Measurements from ENCODE around the gene CTNNBL1. TPM values are rescaled to one million over a fixed set of nuclear protein-coding genes. Genes with fewer than 3 reads are reported as not detected.

CTNNBL1 gene
- total and polyA plus RNA-seq, 12 donors, result 5.5 to 75.5 (median 37.7) TPM

DNA sequence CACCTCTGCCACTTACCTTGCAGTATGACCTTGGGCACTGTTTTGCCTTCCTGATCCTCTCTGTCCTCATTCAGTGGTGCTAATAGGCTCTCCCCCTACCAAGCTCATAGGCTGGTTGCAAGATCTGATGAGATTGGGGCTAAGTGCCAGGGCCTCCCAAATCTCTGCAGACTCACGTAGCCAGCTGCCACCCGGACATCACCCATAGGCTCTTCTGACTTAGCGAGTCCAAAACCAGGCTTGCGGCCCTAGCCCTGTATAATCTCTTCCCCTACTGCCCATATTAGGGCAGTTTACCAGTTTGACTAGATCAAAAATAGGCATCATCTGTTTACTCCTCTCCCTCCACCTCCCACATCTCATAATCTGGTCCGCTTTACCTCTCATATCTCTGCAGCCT lies 154.9 kb downstream of the CTNNBL1 start:
- peaks cover 0 to 4% of the 10 kb centered on the region in 2 donors for H3K36me3 ChIP-seq (replicated peaks in 1 of 2)
- no peaks in the 10 kb centered on the region for H3K27me3 ChIP-seq
- no peak overlapping the region for H3K4me3 ChIP-seq
- intact Hi-C loops (cut with DNase I), result no loop called here
- H3K9me3 ChIP-seq (replicated peaks in 1 of 3), result no peaks in the 10 kb centered on the region
- H3K27ac ChIP-seq, result no peak overlapping the region
- WGBS, 4 donors, result 78 to 100% (median 79%) methylated on average over 5 of the region's 5 CpGs
- DNase-seq, result no peak
- H3K4me1 ChIP-seq (replicated peaks in 1 of 2), result peaks cover 0 to 13% of the 10 kb centered on the region in 2 donors
- TF ChIP-seq POLR2A (IDR thresholded peaks at IDR 0.05), result no peak
- TF ChIP-seq, protein P1, sequence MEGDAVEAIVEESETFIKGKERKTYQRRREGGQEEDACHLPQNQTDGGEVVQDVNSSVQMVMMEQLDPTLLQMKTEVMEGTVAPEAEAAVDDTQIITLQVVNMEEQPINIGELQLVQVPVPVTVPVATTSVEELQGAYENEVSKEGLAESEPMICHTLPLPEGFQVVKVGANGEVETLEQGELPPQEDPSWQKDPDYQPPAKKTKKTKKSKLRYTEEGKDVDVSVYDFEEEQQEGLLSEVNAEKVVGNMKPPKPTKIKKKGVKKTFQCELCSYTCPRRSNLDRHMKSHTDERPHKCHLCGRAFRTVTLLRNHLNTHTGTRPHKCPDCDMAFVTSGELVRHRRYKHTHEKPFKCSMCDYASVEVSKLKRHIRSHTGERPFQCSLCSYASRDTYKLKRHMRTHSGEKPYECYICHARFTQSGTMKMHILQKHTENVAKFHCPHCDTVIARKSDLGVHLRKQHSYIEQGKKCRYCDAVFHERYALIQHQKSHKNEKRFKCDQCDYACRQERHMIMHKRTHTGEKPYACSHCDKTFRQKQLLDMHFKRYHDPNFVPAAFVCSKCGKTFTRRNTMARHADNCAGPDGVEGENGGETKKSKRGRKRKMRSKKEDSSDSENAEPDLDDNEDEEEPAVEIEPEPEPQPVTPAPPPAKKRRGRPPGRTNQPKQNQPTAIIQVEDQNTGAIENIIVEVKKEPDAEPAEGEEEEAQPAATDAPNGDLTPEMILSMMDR (IDR thresholded peaks at IDR 0.05), result no peak

DNA sequence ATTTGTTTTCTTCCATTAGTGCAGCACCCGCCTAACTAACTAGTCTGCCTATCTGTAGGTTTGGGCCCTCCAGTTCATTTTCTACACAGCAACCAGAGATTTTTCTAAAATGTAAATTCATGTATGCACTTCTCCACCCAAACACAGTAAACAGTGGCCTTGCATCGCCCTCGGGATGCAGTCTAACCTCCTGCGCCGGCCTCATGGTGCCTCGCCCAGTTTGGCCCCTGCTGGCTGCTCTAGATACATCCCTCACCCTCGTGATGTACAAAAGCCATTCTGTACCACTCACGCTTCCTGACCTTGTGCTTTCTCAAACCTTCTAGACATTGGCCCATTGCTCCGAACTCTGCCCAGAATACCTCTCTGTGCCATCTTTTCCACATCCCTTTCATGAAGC lies 155.3 kb downstream of the CTNNBL1 start:
- no peak overlapping the region for H3K27ac ChIP-seq
- peaks cover 0 to 13% of the 10 kb centered on the region in 2 donors for H3K4me1 ChIP-seq (replicated peaks in 1 of 2)
- no peak overlapping the region for H3K4me3 ChIP-seq
- no peak for DNase-seq
- H3K36me3 ChIP-seq (replicated peaks in 1 of 2), result peaks cover 0 to 4% of the 10 kb centered on the region in 2 donors
- no peak for TF ChIP-seq POLR2A (IDR thresholded peaks at IDR 0.05)
- TF ChIP-seq, protein P1 (IDR thresholded peaks at IDR 0.05), result no peak
- no peaks in the 10 kb centered on the region for H3K27me3 ChIP-seq
- WGBS, 4 donors, result 97 to 98% (median 97%) methylated on average over 9 of the region's 9 CpGs
- H3K9me3 ChIP-seq (replicated peaks in 1 of 3), result no peaks in the 10 kb centered on the region
- intact Hi-C loops (cut with DNase I), result no loop called here

DNA sequence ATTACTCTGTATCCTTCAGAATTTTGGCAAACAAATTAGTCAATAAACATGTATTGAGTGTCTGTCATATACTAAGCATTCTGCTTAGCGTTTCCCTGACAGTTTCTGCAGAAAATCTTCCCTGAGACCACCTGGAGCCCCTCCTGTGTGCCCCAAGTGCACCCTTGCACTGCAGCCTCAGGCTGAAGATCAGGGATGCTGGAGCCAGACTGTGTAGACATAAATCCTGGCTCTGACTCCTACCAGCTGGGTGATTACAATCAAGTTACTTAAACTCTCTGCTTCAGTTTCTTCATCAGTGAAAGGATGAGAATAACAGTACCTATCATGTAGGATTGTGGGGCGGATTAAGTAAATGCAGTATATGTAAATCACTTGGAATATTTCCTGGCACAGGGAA lies 155.7 kb downstream of the CTNNBL1 start:
- no peaks in the 10 kb centered on the region for H3K27me3 ChIP-seq
- H3K27ac ChIP-seq, result no peak overlapping the region
- DNase-seq, result no peak
- WGBS, 4 donors, result 86 to 93% (median 91%) methylated on average over 2 of the region's 2 CpGs
- no peak overlapping the region for H3K4me3 ChIP-seq
- intact Hi-C loops (cut with DNase I), result no loop called here
- peaks cover 0 to 4% of the 10 kb centered on the region in 2 donors for H3K36me3 ChIP-seq (replicated peaks in 1 of 2)
- peaks cover 0 to 11% of the 10 kb centered on the region in 2 donors for H3K4me1 ChIP-seq (replicated peaks in 1 of 2)
- H3K9me3 ChIP-seq (replicated peaks in 1 of 3), result no peaks in the 10 kb centered on the region
- no peak for TF ChIP-seq POLR2A (IDR thresholded peaks at IDR 0.05)
- TF ChIP-seq, protein P1 (IDR thresholded peaks at IDR 0.05), result no peak

DNA sequence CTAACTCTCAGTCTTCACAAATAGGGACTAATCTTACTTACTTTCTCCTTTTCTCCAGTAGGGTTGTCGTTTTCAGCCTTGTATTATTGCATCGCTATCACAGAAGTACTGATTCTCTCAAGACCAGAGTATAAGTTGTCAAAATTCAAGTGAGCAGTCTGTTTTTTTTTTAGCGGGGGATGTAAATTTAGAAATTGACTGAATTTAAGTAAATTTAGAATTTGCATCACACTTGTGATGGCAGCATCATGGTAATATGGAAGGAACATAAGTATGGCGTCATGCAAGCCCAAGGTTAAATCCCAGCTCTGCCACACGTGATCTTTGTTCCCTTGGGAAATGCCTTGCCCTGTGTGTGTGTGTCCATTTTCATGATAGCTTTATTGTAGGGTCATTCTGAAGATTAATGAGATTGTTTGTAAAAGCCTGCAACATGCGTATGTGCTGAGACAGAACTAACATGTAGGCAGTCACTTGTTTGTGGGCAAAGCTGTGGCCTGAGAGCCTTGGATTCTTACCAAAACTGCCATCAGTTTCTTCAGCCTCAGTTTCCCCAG lies 156.3 kb downstream of the CTNNBL1 start:
- H3K27me3 ChIP-seq, result no peaks in the 10 kb centered on the region
- H3K36me3 ChIP-seq (replicated peaks in 1 of 2), result peaks cover 0 to 3% of the 10 kb centered on the region in 2 donors
- no peak overlapping the region for H3K27ac ChIP-seq
- no peak overlapping the region for H3K4me3 ChIP-seq
- WGBS, 4 donors, result 90 to 97% (median 92%) methylated on average over 6 of the region's 6 CpGs
- H3K4me1 ChIP-seq (replicated peaks in 1 of 2), result peaks cover 0 to 5% of the 10 kb centered on the region in 2 donors
- H3K9me3 ChIP-seq (replicated peaks in 1 of 3), result no peaks in the 10 kb centered on the region
- DNase-seq, result no peak
- intact Hi-C loops (cut with DNase I), result no loop called here
- TF ChIP-seq, protein P1 (IDR thresholded peaks at IDR 0.05), result no peak
